Renal cortex interstitium (tissue), 11 donors: Measurements from ENCODE around the gene HES7. TPM values are rescaled to one million over a fixed set of nuclear protein-coding genes. Genes with fewer than 3 reads are reported as not detected.

Experiments used
- DNase-seq, 11 donors: peaks; one replicate each; pipeline ENCODE4 v3.0.0-alpha.2; 2013; ENCODE audit warnings: low read depth in 9 of 11, low spot score in 4 of 11; ENCODE audit errors: extremely low read depth in 1 of 11
- polyA plus RNA-seq, 3 donors: library from polyadenylated mRNA; unstranded; fragments of 120-200 nt; gene quantifications; one replicate each; pipeline ENCODE4 v1.2.1, GENCODE V29; 2013; ENCODE audit not compliant: insufficient read length in 3 of 3

Gene HES7
- polyA plus RNA-seq, 3 donors = 0.17 TPM; not detected in 2

DNA sequence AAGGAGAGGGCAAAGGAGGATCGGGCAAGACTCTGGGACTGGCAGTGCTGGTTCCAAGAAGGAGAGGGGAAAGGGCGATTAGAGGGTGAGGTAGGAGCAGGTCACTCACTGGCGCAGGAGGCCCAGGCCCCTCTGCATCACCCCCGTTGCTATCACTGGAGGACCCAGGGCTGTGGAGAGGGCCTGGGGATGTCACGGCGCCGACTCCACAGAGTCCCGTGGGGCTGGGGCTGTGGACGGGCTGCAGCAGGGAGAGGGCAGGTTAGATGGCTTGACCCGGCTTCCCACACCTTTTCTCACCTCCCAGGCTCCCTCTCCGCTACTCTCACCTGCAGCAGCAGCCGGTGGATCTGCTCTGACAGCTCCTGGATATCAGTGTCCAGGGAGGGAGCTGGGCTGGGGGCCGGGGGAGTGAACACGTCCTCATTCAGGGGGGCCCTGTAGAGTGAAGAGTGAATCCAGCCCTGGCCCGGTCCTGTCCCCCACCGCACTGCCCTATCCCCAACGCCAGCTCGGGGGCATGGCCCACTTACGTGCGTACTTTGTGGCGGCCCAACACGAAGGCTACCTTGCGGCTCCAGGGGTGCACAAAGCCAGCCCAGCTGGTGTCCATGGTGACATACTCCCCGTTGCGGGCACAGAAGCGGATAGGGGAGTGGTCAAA lies 23.4 kb upstream of the HES7 start:
- DNase-seq = no peak

DNA sequence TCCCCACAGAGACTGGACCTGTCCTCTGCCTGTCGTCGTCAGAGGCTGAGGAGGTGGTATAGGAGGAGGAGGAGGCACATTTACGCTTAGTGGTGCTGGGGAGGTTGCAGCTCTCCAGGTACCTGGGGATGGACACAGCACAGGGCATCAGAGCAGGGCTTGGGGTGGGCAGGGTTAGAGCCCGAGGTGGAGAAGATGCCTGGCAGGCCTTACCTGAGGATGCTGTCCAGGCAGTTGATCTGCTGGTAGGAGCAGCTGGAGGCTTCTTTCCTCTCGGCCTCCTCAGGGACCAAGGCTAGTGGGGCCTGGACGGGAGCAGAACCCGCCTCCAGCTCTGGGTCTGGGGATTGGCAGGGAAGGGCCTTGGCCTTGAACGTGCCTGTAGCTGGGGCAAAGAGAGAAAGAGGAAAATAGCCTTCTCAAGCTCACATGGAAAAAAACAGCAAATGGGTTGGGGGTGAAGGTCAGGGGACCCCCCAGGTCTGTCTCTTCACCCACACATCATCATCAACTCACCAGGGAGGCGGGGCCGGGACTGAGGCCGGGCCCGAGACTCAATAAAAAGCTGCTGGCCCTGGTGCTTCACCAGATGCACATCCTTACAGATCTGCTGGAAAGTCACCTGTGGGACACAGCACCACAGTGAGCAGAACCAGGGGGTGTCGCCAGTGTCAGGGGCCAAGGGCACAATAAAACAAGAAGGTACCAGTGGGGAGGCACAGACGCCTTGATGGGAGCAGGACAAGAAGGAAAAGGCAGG lies 22.7 kb upstream of the HES7 start:
- DNase-seq = no peak

DNA sequence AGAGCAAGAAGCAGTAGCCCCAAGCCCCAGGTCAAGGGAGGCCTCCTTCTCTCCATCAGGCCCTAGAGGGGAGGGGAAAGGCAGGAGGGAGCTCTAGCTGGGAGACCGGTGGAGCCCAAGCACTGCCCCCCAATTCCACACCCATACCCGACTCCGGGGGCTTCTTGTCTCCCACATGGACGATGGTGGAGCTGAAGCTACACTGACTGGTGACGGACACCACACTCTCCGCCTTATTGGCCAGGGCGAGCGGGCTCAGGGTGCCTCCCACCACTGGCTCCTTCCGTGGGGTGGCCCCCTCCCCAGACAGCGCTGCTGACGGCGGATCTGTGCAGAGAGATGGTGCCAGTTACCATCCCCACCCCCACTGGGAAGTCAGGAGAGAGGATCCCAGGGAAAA lies 21.9 kb upstream of the HES7 start:
- DNase-seq = no peak

DNA sequence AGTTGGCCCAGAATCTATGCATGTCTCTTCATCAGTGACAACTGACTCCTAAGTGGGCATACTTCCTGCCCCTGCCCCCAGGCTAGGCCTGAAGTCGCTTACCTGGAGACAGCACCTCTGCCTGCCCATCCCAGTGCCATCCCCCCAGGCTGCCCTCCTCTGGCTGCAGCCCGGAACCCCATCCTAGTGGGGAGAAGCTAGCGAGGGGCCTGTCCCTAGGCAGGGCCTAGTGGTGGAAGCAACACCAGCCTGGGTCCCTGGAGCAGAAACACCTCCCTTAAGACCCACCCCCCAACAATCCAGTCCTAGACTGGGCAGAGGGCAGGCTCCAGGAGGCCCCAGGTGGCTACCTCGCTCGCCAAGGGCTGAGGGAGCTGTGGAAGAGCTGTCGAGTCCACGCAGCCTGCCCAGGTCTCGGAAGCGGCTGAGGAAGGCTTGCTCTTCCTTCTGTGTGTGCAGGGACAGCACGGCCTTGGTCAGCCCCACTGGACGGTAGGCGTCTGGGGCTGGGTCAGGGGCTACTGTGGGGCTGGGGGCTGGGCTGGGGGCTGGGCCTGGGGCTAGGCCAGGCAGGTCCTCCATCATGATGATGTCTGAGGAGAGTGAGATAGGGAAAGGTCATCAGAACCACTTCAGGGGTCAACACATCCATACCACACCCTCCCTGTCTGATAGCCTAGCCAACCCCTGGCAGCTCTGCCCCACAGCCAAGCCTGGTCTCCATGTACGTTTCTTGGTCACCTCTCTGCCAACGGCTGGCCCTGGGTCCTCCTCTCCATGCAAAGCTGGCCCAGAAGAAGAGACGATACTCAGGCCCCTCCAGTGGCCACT lies 20.7 kb upstream of the HES7 start:
- DNase-seq = no peak

DNA sequence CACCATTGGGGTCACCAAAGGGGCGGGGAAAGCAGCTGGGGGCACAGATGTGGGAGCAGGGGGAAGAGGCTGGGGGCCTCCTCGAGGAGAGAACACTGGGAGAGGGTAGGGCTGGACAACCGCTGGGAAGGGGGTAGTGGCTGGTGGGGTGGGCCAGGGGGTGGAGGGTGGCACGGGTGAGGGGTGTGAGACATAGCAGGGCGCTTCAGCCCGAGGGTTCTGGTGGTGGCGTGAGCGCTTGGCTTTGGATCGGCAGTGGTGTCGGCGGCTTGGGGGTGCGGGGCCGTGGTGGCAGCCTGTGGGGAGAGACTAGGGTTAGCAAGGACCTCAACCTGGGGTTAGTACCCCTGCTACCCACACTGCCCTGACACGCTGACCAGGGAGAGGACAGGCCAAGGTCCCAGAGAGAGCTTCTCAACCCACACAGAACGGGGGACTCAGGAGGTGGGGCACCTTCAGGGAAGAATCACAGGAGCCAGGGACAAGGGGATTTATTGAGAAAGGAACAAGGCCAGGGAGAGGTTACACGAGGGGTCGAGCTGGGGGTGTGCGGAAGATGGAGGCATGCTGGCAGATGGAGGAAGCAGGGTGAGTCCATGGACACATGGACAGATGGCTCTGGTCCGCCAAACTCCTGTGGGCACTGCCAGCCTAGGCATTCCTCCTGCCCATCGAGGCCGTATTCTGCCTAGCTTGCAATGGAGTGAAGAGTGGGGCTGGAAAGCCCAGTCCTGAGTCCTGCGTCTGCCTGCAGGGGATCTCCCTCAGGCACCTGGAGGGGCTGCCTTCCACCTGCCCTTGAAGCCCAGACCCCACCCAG lies 19.9 kb upstream of the HES7 start:
- no peak for DNase-seq

DNA sequence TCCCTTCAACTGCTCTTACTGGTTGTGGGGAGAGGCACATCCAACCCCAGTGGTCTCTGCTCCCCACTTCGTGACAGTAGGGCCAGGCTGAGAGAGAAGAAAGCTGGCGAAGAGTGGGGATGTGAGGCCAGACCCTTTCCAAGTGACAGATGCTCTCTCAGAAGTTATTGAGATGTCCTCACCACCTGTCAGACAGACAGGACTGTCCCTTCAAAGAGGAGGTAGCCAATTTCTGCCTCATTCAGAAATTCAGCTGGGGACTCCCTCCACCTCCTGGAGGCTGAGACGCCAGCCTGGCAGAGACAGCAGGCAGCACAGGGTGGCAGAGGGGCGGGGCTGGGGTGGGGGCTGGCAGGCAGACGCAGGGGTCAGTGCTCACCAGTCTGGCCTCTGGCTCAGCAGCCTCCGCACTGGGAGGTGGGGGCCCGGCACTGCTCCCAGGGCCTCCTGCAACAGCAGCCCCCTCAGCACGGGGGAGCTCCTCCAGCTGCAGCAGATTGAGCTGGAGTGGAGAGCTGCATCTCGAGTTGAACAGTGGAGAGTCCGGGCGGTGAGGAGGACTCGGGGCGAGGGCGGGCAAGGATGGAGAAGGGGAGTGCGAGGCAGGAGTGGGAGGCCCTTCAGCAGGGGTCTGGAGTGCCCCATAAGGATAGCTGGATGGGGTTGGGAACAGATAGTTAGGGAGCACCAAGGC lies 19.1 kb upstream of the HES7 start:
- DNase-seq = no peak

DNA sequence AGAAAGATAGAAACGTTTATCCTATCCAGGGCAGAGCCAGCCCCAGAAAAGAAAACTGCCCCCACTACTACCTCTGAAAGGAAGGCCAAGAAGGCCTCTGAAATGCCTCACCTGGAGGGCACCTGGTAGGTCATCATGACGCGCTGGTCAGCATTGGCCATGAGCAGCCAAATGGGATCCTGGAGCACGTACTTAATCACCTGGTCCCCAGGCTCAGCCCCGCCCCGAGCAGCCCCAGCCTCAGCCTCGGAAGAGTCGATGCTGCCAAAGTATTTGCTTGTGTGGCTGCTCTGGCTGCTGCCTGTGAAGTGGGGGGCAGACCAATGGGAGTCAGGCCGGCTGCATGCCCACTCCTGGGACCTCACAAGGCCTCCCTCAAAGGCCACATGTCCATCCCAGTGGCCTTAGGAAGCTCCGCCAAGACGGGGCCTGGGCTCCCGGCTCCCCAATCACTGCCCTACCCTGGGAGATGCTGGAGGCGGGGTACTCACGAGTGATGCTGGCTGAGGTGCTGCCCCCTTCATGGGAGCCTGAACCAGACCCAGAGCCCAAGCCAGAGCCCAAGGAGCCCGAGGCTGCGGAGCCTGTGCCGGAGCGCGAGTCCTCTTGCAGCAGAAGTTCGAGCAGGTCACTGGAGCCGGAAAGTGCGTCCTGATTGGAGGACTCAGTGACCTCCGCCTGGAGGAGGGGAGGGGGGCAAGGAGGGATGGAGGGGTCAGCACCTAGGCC lies 18.4 kb upstream of the HES7 start:
- DNase-seq = no peak

DNA sequence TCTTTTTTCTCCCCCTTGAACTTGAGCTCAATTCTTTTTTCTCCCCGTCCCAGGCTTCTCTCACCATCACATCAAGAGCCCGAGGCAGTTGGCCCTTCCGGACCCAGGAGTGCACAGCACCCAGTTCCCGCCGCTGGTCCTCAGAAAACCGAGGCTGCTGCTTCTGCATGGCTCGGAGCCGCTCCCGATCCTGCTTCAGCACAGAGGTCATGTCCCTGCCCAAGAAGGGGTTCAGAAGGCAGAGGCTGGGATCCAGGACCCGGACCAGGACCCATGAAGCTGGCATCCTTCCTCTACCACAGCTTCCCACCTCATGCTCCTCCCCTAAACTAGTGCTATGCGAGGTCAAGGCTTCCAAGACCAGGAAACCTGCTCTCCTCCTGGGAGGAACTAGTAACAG lies 17.8 kb upstream of the HES7 start:
- no peak for DNase-seq

DNA sequence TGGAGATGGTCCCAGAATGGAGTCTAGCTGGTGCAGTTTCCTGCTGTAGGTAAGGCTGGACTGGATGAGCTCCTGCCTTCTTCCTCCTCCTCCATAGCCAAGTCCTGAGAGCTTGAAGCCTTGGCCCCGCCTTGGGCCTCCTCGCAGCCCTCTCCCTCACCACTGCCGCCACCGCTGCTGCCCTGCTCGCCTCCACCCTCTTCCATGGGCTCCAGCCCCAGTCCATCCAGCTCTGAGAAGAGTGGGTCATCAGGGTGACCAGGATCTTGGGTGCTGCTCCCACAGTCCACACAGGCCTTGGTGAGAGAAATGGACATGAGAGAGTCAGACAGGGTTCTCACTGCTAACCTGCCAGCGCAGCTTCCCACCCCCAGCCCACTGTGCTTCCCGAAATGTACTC lies 17.1 kb upstream of the HES7 start:
- DNase-seq = no peak

DNA sequence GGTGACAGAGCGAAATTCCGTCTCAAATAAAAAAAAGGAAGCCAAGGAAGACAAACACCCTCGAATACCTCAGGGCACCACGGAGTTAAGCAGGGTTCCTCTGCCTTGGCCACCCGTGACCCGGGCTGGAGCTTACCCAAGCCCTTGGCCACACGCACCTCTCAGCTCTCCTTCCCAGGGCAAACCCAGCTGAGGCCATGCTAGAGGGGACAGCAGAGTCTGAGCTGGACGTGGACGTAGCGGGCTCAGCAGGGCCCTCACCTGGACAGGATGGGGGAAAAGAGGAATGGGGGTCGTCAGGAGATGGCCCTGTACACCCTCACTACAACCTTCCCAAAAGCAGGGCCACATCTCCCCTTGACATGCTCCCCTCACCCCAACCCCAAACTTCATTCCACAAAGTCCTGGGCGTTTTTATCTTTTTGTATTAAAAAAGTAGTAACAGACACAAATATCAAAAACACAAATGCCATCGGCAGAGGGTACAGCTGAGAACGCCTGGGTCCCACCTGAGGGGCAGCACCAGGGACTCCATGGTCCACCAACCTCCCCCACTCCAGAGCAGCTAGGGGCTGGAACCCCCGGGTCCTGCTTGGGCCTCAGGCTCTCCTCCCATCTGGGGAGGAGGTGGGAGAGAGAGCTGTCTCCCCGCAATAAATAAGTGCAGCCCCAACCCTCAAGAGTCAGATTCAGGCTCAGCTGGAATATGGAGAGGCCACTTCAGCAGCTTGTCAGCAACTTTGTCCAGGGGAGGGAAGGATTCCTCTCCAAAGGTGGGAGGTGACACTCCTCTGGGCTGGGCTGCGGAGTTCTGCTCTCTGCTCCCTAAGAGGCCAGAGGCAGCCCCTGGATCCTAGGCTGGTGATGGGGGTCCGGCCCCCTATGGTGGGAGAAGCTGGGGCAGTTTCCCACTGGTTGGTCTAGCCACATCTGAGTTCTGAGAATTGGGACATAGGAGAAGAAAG lies 16.4 kb upstream of the HES7 start:
- no peak for DNase-seq

DNA sequence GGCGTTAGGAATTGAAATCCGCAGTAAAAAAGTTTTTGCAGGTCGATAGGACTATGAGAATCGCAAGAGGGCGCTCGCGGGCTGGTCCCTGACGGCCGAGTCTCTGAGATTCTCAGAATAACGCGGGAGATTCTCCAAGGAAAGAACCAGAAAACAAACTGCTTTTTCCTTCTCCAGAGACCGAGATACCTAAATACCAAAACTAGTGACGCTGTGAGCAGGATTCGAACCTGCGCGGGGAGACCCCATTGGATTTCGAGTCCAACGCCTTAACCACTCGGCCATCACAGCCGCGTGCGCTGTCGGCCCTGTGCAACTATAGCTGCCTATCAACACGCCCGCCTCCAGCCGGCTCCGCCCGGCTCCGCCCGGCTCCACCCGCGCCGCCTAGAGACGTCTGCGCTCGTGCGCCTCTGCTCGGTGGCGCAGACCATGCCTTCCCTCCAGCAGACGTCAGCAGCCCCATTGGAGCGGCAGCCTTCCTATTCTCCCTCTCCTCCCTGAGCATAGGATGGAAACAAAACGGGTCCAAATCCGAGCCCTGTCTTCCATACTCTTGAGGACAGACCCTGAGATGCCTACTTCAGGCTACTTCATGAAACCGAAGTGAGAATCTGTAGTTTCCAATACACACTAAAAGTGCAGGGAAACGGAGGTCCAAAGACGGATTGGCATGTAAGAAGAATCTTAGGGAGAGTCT lies 14.9 kb upstream of the HES7 start:
- DNase-seq = peak; percentile 89 to 97 (median 95)

DNA sequence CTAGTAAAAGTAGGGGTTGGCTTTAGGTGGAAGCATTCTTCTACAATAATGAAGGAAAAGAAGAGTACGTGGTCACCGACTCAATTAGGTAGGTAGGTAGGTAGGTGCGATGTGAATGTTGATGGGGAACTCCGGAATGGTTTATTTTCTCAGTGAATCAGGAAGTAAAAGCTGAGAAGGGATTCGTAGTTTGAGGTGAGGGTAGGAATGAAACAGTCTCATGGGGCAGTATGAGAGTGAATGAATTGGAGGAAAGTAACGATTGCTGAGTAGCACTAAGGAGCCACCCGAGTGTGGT lies 14.4 kb upstream of the HES7 start:
- DNase-seq = no peak

DNA sequence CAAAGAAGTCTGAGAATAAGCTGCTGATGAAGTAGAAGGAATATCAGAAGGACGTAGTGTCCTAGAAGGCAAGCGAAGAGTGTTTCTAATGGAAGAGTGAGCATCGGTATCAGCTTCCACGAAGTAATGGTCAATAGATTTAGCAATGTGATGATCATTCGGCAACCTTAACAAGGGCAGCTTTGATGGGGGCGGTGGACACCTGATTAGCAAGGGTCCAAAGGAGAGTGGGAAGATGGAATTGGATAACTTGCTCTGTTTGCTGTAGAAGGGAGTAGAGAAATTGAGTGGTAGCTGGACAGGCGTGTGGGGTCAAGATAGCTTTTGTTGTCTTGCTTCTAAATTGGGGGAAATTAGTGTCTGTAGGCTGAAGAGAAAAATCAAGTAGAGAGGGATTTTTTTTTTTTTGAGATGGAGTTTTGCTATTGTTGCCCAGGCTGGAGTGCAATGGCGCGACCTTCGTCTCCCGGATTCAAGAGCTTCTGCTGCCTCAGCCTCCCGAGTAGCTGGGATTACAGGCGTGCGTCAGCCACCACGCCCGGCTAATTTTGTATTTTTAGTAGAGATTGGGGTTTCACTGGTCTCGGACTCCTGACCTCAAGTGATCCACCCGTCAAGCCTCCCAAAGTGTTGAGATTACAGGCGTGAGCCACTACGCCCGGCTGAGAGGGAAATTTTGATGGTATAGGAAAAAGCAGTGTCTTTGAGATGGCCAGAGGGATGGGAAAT lies 13.9 kb upstream of the HES7 start:
- DNase-seq = no peak

DNA sequence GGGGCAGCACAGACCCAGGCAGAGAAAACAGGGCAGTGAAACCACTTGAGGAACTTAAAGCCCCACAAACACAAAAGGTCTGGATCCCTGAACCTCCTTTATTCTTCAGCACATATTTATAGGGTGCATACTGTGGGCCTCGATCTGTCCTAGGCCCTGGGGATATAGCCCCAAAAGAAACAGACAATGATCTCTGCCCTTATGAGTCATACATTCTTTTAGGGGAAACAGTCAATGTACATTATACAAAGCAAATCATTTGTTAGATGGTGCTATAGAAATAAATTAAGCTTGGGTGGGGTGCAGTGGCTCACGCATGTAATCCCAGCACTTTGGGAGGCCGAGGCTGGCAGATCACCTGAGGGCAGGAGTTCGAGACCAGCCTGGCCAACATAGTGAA lies 10.0 kb upstream of the HES7 start:
- DNase-seq = no peak

DNA sequence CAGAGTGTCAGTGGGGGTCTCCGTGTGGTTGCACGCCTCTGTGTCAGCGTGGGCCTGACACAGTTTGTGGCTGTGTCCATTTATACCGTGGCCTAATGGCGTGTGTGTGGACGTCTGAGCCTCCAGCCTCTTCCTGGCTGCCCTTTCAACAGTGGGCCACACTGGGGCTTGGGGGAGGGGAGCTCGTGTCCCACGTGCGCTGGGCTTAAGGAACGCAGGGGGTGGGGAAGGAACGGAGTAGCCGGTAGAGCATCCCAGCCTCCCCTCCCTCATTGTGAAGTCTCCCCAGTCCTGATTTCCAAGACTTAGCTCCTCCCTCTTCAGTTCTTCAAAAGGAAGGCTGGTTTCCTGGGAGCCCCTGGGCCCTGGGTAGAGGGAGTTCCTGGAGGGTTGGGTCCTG lies 9.5 kb upstream of the HES7 start:
- no peak for DNase-seq

DNA sequence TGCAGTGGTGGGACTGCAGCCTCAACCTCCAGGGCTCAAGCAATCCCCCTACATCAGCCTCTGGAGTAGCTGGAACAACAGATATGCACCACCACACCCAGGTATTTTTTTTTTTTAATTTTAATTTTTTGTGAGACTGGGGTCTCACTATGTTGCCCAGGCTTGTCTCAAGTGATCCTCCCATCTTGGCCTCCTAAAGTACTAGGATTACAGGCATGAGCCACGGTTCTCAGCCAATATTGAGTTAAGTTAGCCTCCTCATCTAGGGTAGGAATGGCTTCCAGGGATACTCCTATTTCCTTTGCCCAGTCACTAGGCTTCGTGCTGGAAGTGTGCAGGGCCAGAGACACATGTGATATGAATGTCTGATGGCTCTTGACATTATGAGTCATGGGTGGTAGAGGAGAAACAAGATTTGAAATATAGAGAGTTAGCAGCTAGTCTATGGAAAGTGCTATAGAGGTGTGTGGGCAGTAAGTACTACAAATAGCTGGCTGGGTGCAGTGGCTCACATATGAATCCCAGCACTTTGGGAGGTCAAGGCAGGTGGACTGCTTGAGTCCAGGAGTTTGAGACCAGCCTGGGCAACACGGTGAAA lies 8.0 kb upstream of the HES7 start:
- DNase-seq = no peak
